ENCODE results near the gene KSR2.
"Not testable (repeated sequence)": the region's sequence is repeated elsewhere in the genome, so short reads cannot be mapped to it uniquely, and the experiment has no call there.

The KSR2 gene

GRCh38 chr12:117968826-117969659 lies at the start of gene KSR2:
Gene KSR2 (minus strand): TSS chr12:117968990. CDS start chr12:117968255, 735 bp downstream.
- peak; percentile 9 for DNase-seq (ENCODE audit: low read depth)

GRCh38 chr12:118017926-118018325 lies 49.1 kb upstream of the KSR2 start:
- no peak for DNase-seq (ENCODE audit: low read depth)

- DNase-seq (ENCODE audit: low read depth) = peak; percentile 99
These were observed 47.9 kb upstream of the KSR2 start, which contains the start of gene RFC5 for GRCh38 chr12:118016424-118017264. Gene RFC5 (plus strand): TSS chr12:118016703. CDS start chr12:118016828, 125 bp downstream.

GRCh38 chr12:118015944-118016343 lies 47.2 kb upstream of the KSR2 start:
- no peak for DNase-seq (ENCODE audit: low read depth)

- DNase-seq (ENCODE audit: low read depth) = no peak
These were observed 46.5 kb upstream of the KSR2 start for GRCh38 chr12:118015306-118015705.

GRCh38 chr12:118013283-118013682 lies 44.5 kb upstream of the KSR2 start:
- DNase-seq (ENCODE audit: low read depth) = no peak

GRCh38 chr12:118011961-118012360 lies 43.2 kb upstream of the KSR2 start:
- DNase-seq (ENCODE audit: low read depth) = no peak

- DNase-seq (ENCODE audit: low read depth) = no peak
These were observed 42.6 kb upstream of the KSR2 start for GRCh38 chr12:118011377-118011776.

GRCh38 chr12:118010903-118011302 lies 42.1 kb upstream of the KSR2 start:
- DNase-seq (ENCODE audit: low read depth) = no peak

- not testable (repeated sequence) for DNase-seq (ENCODE audit: low read depth)
These were observed 31.0 kb upstream of the KSR2 start for GRCh38 chr12:117999806-118000205.

GRCh38 chr12:117998719-117999118 lies 29.9 kb upstream of the KSR2 start:
- no peak for DNase-seq (ENCODE audit: low read depth)

- DNase-seq (ENCODE audit: low read depth) = no peak
These were observed 26.0 kb upstream of the KSR2 start for GRCh38 chr12:117994551-117995438.

GRCh38 chr12:117986705-117987469 lies 18.1 kb upstream of the KSR2 start:
- DNase-seq (ENCODE audit: low read depth) = no peak

GRCh38 chr12:117985182-117985581 lies 16.4 kb upstream of the KSR2 start:
- no peak for DNase-seq (ENCODE audit: low read depth)

GRCh38 chr12:117981267-117981666 lies 12.5 kb upstream of the KSR2 start:
- DNase-seq (ENCODE audit: low read depth) = no peak

GRCh38 chr12:117980616-117981015 lies 11.8 kb upstream of the KSR2 start:
- no peak for DNase-seq (ENCODE audit: low read depth)

GRCh38 chr12:117977373-117977772 lies 8.6 kb upstream of the KSR2 start:
- no peak for DNase-seq (ENCODE audit: low read depth)

- DNase-seq (ENCODE audit: low read depth) = no peak
These were observed 6.2 kb upstream of the KSR2 start for GRCh38 chr12:117975006-117975405.

GRCh38 chr12:117972301-117972700 lies 3.5 kb upstream of the KSR2 start:
- no peak for DNase-seq (ENCODE audit: low read depth)

- no peak for DNase-seq (ENCODE audit: low read depth)
These were observed 1.5 kb upstream of the KSR2 start for GRCh38 chr12:117970334-117970733.

- no peak for DNase-seq (ENCODE audit: low read depth)
These were observed 520 bp downstream of the KSR2 start for GRCh38 chr12:117968151-117968789.
